ENCODE results near the gene COG8.

- no peak for TF ChIP-seq EZH2phosphoT487 (IDR thresholded peaks at IDR 0.05; ENCODE audit: low read depth, severe bottlenecking, unreplicated experiment)
- no peak for TF ChIP-seq CTCF (IDR thresholded peaks at IDR 0.05; ENCODE audit: poor library complexity)
These were observed 33.7 kb upstream of the COG8 start for GRCh38 chr16:69373019-69373418.
